Ectodermal cell (in vitro differentiated cells): Measurements from ENCODE around the gene VTA1.
"Not testable (repeated sequence)": the region's sequence is repeated elsewhere in the genome, so short reads cannot be mapped to it uniquely, and the experiment has no call there.

Experiments
- H3K27ac ChIP-seq: 2 replicates; pipeline ENCODE4 v1.7.0; 2013; ENCODE audit warnings: mild to moderate bottlenecking, low read depth, low read length; ENCODE audit not compliant: insufficient read depth, poor library complexity, severe bottlenecking
- H3K27me3 ChIP-seq: 2 replicates; pipeline ENCODE4 v1.7.0; 2013; ENCODE audit warnings: mild to moderate bottlenecking, low read length; ENCODE audit not compliant: insufficient read depth, control insufficient read depth, poor library complexity, severe bottlenecking
- H3K36me3 ChIP-seq: one replicate; pipeline ENCODE4 v1.7.0; 2013; ENCODE audit warnings: low read length; ENCODE audit not compliant: control insufficient read depth, insufficient read depth
- H3K4me1 ChIP-seq: one replicate; pipeline ENCODE4 v1.7.0; 2013; ENCODE audit warnings: low read length; ENCODE audit not compliant: control insufficient read depth, insufficient read depth
- H3K4me3 ChIP-seq: 2 replicates; pipeline ENCODE4 v1.7.0; 2013; ENCODE audit warnings: low read depth, low read length, control low read depth; ENCODE audit not compliant: insufficient read depth
- H3K9me3 ChIP-seq: 2 replicates; pipeline ENCODE4 v1.7.0; 2013; ENCODE audit warnings: mild to moderate bottlenecking, low read length, moderate library complexity; ENCODE audit not compliant: control insufficient read depth
- WGBS, 2 experiments: methylation state at CpG; one replicate each; pipeline ENCODE4 v1.1.7; 2013; ENCODE audit warnings: missing lambda C conversion rate in 2 of 2; 5-methylcytosine and 5-hydroxymethylcytosine counted together

The VTA1 gene

GRCh38 chr6:142188341-142188740 lies 41.3 kb downstream of the VTA1 start:
- not testable (repeated sequence) for H3K4me3 ChIP-seq, H3K27me3 ChIP-seq
- 90 to 92% methylated on average over 7 of the region's 8 CpGs for WGBS, 2 experiments

GRCh38 chr6:142189057-142189456 lies 42.0 kb downstream of the VTA1 start:
- Histone ChIP-seq H3K27me3 (no peaks in the 10 kb centered on the region), H3K4me3 (no peak overlapping the region), H3K27ac (no peak overlapping the region), H3K36me3 (no peaks in the 10 kb centered on the region), H3K4me1 (no peaks in the 10 kb centered on the region), H3K9me3 (no peaks in the 10 kb centered on the region)
- 92% methylated on average over 2 of the region's 2 CpGs for WGBS, 2 experiments

More at GRCh38 chr6:142188341-142188740, 41.3 kb downstream of the VTA1 start:
- not testable (repeated sequence) for H3K9me3 ChIP-seq, H3K27ac ChIP-seq, H3K4me1 ChIP-seq, H3K36me3 ChIP-seq

GRCh38 chr6:142192343-142192742 lies 45.3 kb downstream of the VTA1 start:
- H3K9me3 ChIP-seq = no peaks in the 10 kb centered on the region
- H3K36me3 ChIP-seq = no peaks in the 10 kb centered on the region
- 100% methylated on average over 1 of the region's 1 CpG for WGBS, 2 experiments
- no peak overlapping the region for H3K27ac ChIP-seq
- H3K4me1 ChIP-seq = no peaks in the 10 kb centered on the region
- no peak overlapping the region for H3K4me3 ChIP-seq
- H3K27me3 ChIP-seq = no peaks in the 10 kb centered on the region

- H3K36me3 ChIP-seq = no peaks in the 10 kb centered on the region
- no peaks in the 10 kb centered on the region for H3K4me1 ChIP-seq
- no peak overlapping the region for H3K27ac ChIP-seq
- no peak overlapping the region for H3K4me3 ChIP-seq
- no peaks in the 10 kb centered on the region for H3K27me3 ChIP-seq
- no peaks in the 10 kb centered on the region for H3K9me3 ChIP-seq
Measured at GRCh38 chr6:142193621-142194020, 46.6 kb downstream of the VTA1 start.

GRCh38 chr6:142195862-142196541 lies 48.9 kb downstream of the VTA1 start:
- H3K27ac ChIP-seq = no peak overlapping the region
- 94 to 96% methylated on average over 3 to 4 of the region's 4 CpGs for WGBS, 2 experiments
- no peaks in the 10 kb centered on the region for H3K27me3 ChIP-seq
- no peaks in the 10 kb centered on the region for H3K9me3 ChIP-seq
- H3K4me1 ChIP-seq = no peaks in the 10 kb centered on the region
- H3K4me3 ChIP-seq = no peak overlapping the region
- H3K36me3 ChIP-seq = no peaks in the 10 kb centered on the region

GRCh38 chr6:142200846-142201628 lies 54.0 kb downstream of the VTA1 start:
- no peaks in the 10 kb centered on the region for H3K27me3 ChIP-seq
- 90 to 91% methylated on average over 2 of the region's 3 CpGs for WGBS, 2 experiments
- H3K4me3 ChIP-seq = no peak overlapping the region
- H3K27ac ChIP-seq = no peak overlapping the region
- no peaks in the 10 kb centered on the region for H3K36me3 ChIP-seq
- H3K4me1 ChIP-seq = no peaks in the 10 kb centered on the region
- H3K9me3 ChIP-seq = no peaks in the 10 kb centered on the region

- no peak overlapping the region for H3K4me3 ChIP-seq
- H3K27me3 ChIP-seq = no peaks in the 10 kb centered on the region
- H3K9me3 ChIP-seq = no peaks in the 10 kb centered on the region
- no peaks in the 10 kb centered on the region for H3K4me1 ChIP-seq
- 34 to 63% methylated on average over 2 to 4 of the region's 4 CpGs for WGBS, 2 experiments
- H3K27ac ChIP-seq = no peak overlapping the region
- peaks cover 2% of the 10 kb centered on the region for H3K36me3 ChIP-seq
Measured at GRCh38 chr6:142207265-142207877, 60.3 kb downstream of the VTA1 start.

GRCh38 chr6:142210606-142211005 lies 63.5 kb downstream of the VTA1 start:
- peaks cover 19% of the 10 kb centered on the region for H3K36me3 ChIP-seq
- WGBS, 2 experiments = 97 to 98% methylated on average over 4 of the region's 4 CpGs
- H3K9me3 ChIP-seq = no peaks in the 10 kb centered on the region
- no peak overlapping the region for H3K4me3 ChIP-seq
- no peaks in the 10 kb centered on the region for H3K27me3 ChIP-seq
- H3K27ac ChIP-seq = no peak overlapping the region
- H3K4me1 ChIP-seq = no peaks in the 10 kb centered on the region

- H3K27me3 ChIP-seq = no peaks in the 10 kb centered on the region
- 85 to 98% methylated on average over 1 of the region's 1 CpG for WGBS, 2 experiments
- H3K4me3 ChIP-seq = no peak overlapping the region
- no peak overlapping the region for H3K27ac ChIP-seq
- no peaks in the 10 kb centered on the region for H3K4me1 ChIP-seq
- no peaks in the 10 kb centered on the region for H3K9me3 ChIP-seq
- peaks cover 19% of the 10 kb centered on the region for H3K36me3 ChIP-seq
Measured at GRCh38 chr6:142213402-142213801, 66.3 kb downstream of the VTA1 start.

- Histone ChIP-seq H3K4me3 (no peak overlapping the region), H3K27ac (no peak overlapping the region), H3K4me1 (no peaks in the 10 kb centered on the region), H3K36me3 (peaks cover 8% of the 10 kb centered on the region), H3K9me3 (no peaks in the 10 kb centered on the region), H3K27me3 (no peaks in the 10 kb centered on the region)
- 92 to 94% methylated on average over 2 of the region's 2 CpGs for WGBS, 2 experiments
Measured at GRCh38 chr6:142218446-142218845, 71.4 kb downstream of the VTA1 start.
